H1 (cell line): Measurements from ENCODE around the gene DCAF7. TPM values are rescaled to one million over a fixed set of nuclear protein-coding genes. Genes with fewer than 3 reads are reported as not detected.

Experiments
- RXRA ChIP-seq: IDR thresholded peaks from 2 replicates; pipeline ENCODE4 v1.6.1; 2011; ENCODE audit warnings: low read depth, mild to moderate bottlenecking, low read length, moderate library complexity; ENCODE audit not compliant: insufficient read depth
- SP4 ChIP-seq: IDR thresholded peaks from 2 replicates; pipeline ENCODE4 v1.6.1; 2012; ENCODE audit warnings: low read length, inconsistent platforms
- TEAD4 ChIP-seq: IDR thresholded peaks from 2 replicates; pipeline ENCODE4 v1.6.1; 2012; ENCODE audit warnings: low read depth, low read length, inconsistent platforms, mixed read lengths
- polyA plus RNA-seq, 7 experiments: library from polyadenylated mRNA; depleted of rRNA in 3 of 7; stranded (reverse) in 5 of 7; unstranded in 2 of 7; fragments of >200 nt in 5 of 7; fragments of 200-250 nt in 2 of 7; gene quantifications; 1 replicate in 5 of 7; 2 replicates in 1 of 7; 4 replicates in 1 of 7; pipeline versions ENCODE4 v1.2.1 to v1.2.3, GENCODE V29; 2011 to 2013; ENCODE audit warnings: missing spikeins in 2 of 7, mixed read lengths in 2 of 7
- total RNA-seq: library from RNA; stranded (reverse); fragmentation: NEBNext Ultra II Directional; extraction: Animal tissue kit (Norgen Biotek cat#: 25700); gene quantifications from 2 replicates; pipeline ENCODE4 v1.2.1, GENCODE V29; 2021
- TF ChIP-seq, protein P1 (sequence below): fragments of 300-600 bp; sonication (generic); IDR thresholded peaks from 2 replicates; pipeline ENCODE4 v1.7.1; 2012; ENCODE audit warnings: low read length, moderate library complexity, mild to moderate bottlenecking, inconsistent platforms; ENCODE audit not compliant: insufficient replicate concordance
- TF ChIP-seq, protein P2 (sequence below): IDR thresholded peaks from 2 replicates; pipeline ENCODE4 v1.6.1; 2011; ENCODE audit warnings: low read length, improper control_type of control experiment

DCAF7 gene
- total and polyA plus RNA-seq, 2 of the 8 experiments (the other 6 are each of a cell fraction or from before 2014, with no cell fraction given) = 74.9 to 94.1 TPM

DNA sequence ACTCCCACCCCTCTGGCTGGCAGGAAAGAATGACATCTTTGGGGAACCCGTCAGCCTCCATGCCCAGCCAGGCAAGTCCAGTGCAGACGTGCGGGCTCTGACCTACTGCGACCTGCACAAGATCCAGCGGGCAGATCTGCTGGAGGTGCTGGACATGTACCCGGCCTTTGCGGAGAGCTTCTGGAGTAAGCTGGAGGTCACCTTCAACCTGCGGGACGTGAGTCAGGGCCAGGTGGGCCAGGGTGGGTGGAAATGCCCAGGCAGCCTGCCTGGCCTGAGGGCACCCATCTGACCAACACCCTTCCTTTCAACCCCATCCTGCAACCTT, 8.1 kb upstream of the DCAF7 start (continued):
- TF ChIP-seq, protein P1, sequence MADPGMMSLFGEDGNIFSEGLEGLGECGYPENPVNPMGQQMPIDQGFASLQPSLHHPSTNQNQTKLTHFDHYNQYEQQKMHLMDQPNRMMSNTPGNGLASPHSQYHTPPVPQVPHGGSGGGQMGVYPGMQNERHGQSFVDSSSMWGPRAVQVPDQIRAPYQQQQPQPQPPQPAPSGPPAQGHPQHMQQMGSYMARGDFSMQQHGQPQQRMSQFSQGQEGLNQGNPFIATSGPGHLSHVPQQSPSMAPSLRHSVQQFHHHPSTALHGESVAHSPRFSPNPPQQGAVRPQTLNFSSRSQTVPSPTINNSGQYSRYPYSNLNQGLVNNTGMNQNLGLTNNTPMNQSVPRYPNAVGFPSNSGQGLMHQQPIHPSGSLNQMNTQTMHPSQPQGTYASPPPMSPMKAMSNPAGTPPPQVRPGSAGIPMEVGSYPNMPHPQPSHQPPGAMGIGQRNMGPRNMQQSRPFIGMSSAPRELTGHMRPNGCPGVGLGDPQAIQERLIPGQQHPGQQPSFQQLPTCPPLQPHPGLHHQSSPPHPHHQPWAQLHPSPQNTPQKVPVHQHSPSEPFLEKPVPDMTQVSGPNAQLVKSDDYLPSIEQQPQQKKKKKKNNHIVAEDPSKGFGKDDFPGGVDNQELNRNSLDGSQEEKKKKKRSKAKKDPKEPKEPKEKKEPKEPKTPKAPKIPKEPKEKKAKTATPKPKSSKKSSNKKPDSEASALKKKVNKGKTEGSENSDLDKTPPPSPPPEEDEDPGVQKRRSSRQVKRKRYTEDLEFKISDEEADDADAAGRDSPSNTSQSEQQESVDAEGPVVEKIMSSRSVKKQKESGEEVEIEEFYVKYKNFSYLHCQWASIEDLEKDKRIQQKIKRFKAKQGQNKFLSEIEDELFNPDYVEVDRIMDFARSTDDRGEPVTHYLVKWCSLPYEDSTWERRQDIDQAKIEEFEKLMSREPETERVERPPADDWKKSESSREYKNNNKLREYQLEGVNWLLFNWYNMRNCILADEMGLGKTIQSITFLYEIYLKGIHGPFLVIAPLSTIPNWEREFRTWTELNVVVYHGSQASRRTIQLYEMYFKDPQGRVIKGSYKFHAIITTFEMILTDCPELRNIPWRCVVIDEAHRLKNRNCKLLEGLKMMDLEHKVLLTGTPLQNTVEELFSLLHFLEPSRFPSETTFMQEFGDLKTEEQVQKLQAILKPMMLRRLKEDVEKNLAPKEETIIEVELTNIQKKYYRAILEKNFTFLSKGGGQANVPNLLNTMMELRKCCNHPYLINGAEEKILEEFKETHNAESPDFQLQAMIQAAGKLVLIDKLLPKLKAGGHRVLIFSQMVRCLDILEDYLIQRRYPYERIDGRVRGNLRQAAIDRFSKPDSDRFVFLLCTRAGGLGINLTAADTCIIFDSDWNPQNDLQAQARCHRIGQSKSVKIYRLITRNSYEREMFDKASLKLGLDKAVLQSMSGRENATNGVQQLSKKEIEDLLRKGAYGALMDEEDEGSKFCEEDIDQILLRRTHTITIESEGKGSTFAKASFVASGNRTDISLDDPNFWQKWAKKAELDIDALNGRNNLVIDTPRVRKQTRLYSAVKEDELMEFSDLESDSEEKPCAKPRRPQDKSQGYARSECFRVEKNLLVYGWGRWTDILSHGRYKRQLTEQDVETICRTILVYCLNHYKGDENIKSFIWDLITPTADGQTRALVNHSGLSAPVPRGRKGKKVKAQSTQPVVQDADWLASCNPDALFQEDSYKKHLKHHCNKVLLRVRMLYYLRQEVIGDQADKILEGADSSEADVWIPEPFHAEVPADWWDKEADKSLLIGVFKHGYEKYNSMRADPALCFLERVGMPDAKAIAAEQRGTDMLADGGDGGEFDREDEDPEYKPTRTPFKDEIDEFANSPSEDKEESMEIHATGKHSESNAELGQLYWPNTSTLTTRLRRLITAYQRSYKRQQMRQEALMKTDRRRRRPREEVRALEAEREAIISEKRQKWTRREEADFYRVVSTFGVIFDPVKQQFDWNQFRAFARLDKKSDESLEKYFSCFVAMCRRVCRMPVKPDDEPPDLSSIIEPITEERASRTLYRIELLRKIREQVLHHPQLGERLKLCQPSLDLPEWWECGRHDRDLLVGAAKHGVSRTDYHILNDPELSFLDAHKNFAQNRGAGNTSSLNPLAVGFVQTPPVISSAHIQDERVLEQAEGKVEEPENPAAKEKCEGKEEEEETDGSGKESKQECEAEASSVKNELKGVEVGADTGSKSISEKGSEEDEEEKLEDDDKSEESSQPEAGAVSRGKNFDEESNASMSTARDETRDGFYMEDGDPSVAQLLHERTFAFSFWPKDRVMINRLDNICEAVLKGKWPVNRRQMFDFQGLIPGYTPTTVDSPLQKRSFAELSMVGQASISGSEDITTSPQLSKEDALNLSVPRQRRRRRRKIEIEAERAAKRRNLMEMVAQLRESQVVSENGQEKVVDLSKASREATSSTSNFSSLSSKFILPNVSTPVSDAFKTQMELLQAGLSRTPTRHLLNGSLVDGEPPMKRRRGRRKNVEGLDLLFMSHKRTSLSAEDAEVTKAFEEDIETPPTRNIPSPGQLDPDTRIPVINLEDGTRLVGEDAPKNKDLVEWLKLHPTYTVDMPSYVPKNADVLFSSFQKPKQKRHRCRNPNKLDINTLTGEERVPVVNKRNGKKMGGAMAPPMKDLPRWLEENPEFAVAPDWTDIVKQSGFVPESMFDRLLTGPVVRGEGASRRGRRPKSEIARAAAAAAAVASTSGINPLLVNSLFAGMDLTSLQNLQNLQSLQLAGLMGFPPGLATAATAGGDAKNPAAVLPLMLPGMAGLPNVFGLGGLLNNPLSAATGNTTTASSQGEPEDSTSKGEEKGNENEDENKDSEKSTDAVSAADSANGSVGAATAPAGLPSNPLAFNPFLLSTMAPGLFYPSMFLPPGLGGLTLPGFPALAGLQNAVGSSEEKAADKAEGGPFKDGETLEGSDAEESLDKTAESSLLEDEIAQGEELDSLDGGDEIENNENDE = no peak
- no peak for TF ChIP-seq SP4
- TF ChIP-seq RXRA = no peak
- TF ChIP-seq, protein P2, sequence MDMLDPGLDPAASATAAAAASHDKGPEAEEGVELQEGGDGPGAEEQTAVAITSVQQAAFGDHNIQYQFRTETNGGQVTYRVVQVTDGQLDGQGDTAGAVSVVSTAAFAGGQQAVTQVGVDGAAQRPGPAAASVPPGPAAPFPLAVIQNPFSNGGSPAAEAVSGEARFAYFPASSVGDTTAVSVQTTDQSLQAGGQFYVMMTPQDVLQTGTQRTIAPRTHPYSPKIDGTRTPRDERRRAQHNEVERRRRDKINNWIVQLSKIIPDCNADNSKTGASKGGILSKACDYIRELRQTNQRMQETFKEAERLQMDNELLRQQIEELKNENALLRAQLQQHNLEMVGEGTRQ = no peak
- TF ChIP-seq TEAD4 = no peak
